Activated CD8-positive, alpha-beta memory T cell treated with anti-CD3 and anti-CD28 coated beads for 48 hours (primary cell): Measurements from ENCODE around the gene NR5A2.

Experiments used
- DNase-seq, 3 experiments: peaks; one replicate each; pipeline ENCODE4 v3.0.0-alpha.2; 2020; ENCODE audit warnings: low read depth in 2 of 3, low spot score in 2 of 3

NR5A2 gene

DNA sequence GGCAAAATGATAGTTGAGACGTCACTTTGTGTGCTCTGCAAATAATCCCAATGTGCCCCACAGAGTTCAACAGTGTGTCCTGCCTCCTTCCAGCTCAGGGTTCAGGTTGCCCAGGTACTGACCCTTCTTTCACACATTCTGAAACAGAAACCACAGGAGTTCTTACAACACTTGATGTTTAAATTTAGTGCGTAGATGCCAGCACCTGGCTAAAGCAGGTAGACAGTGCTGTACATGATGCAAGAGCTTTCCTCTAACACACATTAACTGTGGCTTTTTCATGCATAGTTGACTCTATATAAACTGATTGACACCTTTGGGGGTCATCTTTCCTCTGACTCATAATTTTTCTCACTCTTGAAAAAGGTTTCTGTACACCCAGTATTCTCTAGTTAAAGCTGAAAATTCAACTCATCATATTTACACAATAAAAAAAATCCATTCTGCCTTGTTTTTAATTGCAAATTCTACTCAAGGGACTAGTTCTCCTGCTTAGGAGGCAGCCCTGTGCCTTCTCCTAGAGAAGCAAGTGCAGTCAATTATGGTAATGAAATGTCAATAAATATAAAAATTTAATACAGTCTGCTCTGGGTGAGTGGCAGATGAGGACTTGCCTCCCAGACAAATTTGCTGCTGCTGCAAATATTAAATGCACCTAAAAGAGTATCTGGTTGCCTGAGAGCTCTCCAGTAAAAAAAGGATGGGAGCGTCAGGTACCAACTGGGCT, 91.4 kb downstream of the NR5A2 start:
- DNase-seq, result no peak

DNA sequence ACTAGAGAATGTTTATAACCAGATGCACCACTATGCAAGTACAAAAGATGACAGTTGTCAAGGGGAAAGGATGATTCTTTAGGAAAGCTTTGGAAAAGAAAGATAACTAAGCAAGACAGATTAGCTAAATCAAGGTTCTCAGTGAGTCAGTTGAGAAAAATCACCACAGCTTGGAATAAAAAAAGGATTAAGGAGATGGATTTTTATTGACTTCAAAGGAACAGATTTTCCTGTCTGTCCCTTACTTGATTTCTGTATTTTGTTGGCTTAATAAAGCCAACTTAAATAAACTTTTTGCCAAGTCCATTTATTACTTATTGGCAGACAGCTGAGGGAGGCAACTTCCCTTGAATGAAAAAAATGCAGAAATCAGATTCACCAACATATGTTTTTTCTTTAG, 93.9 kb downstream of the NR5A2 start:
- DNase-seq, result no peak

DNA sequence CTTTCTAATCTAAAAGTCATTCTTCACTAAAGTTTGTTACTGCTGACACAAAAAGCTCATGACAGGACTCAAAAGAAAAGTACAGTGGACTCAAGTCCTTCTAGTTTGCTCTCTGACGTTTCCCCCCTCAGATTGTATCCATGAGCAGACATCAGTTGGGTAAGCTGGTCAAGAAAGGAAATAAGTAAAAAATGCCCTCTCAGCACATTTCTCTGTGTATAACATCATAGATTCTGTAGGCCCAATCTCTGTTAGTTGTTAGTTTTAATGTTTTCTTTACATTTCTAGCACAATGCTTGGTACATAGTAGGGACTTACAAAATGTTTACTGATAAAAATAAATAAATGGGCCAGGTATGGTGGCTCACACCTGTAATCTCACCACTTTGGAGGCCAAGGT, 96.8 kb downstream of the NR5A2 start:
- no peak for DNase-seq

DNA sequence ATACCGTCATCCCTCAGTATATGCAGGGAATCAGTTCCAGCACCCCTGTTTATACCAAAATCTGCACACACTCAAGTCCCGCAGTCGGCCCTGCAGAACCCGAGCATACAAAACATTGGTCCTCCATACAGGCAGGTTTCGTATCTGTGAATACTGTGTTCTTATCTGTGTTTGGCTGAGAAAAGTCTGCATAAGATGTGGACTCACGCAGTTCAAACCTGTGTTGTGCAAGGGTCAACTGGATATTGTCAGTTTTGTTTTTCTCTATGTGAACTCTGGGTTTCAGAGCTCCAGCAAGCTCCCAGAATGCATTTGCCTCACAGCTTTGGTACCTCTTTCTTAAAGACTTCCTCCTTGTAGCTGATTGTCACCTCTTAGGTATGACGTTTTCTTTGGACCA, 100.6 kb downstream of the NR5A2 start:
- DNase-seq, result no peak

DNA sequence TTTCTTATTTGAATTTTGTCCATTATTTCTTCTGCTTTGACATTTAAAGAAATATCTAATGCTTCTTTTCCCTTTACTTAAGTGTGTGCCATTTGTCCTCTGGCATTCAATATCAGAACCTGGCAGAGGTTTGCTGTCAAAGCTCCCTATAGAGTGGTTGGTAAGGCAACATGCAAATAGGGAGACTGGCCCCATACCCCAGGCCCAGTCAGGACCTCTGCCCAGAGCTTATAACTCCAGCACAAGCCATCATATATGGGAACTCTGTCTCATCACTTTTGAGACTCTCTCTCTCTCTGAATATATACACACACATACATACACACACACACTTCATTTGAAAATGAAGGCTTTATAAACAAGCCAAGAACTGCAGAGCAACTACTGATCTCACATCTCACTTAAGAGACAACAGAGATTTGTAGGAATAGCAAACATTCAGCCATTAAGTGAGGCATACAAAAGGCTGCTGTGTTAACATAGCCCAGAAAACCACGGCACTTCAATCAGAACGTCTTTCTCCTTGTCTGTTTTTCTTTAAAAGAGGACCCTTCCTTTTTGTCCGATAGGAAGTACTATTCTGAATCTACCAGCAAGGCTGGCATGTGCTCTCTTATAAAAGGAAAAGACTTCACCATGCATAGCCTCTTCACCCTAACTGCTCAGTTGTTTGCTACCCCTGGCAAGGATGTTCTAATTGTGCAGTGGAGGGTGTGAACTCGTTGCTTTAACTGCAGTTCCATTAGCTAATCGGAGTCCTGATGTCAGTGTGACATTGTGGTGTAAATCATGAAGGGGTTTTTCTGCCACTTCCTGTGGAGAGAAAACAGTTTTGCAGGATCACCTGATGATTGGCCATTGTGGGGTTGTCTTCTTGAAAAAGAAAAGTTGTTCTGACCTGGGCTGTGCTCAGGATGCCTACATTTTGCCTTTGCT, 101.7 kb downstream of the NR5A2 start:
- no peak for DNase-seq

DNA sequence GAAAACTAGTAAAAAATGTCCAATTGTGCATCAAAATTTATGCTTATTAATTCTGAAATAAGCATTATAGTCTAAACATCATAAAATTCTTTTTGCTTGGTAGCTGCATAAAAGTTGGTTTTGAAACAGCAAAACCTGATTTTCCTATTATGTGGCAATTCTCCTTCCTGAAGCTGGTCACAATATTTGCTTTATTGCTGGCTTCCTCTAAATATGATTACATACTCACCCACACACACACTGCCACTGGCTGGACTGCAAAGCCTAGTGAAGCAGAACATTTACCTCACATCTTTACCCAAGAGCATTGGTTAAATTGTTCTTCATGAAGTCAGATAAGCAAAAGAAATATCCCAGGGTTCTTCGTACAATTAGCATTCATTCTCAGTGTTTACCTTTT, 103.0 kb downstream of the NR5A2 start:
- no peak for DNase-seq

DNA sequence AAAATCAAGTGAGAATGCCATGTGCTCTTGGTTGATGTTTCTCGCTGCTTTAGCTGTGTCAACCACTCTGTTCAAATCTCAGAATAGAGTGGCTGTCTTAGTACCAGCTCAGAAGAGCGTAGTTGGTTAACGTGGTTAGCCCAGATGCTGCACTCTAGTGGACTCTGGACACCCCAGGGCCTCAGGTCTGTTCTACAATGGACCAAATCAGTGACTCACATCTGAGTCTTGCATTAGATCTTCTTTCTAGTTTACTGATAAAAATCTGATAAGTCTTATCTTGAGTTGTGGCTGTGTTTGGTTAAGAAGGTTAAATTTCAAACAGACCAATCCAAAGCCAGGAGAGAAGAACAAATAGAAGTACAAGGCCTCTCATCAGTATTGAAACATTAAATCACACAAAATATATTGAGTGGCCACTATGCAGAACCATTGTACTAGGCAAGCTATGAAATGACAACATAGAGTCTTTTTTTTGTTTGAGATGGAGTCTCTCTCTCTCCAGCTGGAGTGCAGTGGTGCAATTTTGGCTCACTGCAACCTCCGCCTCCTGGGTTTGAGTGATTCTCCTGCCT, 104.1 kb downstream of the NR5A2 start:
- no peak for DNase-seq

DNA sequence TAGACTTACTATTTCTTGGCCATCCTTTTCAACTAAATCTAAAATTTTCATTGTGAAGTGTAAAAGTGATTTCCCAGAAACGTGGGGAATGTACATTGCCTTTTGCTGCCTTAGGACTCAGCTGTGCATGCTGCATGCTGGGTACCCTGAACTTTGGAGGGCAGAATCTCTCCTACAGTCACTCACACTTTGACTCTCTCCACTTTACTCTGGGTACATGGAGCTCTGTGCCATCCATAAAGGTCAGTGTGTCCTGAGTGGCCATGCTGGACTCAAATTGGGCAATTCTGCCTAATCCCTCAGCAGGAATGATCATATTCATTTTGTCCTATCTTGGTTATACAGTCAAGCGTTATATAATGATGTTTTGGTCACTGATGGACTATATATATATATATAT, 105.6 kb downstream of the NR5A2 start:
- DNase-seq, result no peak

DNA sequence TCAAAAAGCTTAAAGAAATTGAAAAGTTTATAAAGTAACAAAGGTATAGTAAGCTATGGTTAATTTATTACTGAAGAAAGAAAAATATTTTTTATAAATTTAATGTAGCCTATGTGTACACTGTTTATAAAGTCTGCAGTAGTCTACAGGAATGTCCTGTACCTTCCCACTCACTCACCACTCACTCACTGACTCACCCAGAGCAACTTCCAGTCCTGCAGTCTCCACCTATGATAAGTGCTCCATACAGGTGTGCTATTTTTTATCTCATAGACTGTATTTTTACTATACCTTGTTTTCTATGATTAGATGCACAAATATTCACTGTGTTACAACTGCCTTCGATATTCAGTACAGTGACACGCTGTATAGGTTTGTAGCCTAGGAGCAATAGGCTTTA, 106.6 kb downstream of the NR5A2 start:
- DNase-seq, result no peak

DNA sequence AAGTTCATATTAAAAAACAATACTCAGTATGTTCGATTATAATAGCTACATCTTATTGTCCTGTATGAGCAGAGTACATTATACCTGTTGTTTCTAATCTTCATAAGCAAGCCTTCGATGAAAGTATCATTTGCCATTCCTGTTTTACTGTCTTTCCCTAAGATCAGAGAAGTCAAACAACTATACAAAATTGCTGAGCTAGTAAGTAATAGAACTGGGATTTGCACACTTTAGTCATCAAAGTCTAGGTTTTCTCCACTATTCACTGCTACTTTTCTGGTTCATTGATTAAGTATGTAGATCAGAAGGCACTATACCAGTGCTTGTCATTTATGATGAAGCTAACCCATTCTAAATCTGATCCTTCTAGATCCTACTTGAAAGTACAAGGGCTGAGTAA, 108.9 kb downstream of the NR5A2 start:
- no peak for DNase-seq

DNA sequence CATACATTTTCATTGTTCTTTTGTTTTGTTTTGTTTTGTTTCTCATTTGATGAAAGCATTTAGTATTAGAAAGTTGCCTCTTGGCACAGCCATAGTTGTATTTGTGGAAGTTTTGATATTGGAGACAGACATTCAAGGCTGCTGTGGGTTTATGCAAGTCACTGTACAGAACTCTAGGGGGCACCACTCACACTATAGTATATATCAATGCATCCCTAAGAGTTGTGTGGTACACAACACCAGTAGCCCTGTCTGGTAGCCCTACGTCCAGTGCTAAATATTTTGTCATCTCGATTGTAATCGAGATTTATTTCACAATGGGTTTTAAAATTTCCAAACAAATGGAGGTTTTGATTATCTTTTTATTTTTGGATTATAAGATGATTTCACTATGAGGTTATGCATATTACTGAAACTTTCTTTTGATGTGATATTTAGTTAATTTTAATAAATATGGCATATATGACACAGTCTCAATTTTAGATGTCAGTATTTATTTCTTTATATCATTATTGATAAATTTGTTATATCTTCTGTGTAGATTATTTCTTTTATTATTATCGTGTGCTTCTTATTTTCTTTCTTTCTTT, 112.2 kb downstream of the NR5A2 start:
- no peak for DNase-seq

DNA sequence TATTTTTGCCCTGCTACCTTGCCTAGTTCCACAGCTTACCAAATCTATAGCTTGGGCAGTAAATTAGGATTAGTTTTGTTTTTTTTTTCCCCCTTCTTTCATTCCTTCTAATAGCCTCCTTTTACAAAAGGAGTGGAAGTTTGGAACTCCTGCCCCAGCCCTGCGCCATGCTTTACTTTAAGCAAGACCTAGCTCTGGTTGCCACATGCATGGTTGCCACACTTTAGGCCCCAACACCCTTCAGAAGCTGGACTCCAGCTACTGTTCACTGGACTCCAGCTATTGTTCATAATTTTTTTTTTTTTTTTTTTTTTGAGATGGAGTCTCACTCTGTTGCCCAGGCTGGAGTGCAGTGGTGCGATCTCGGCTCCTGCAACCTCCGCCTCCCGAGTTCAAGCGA, 115.8 kb downstream of the NR5A2 start:
- DNase-seq, result no peak

DNA sequence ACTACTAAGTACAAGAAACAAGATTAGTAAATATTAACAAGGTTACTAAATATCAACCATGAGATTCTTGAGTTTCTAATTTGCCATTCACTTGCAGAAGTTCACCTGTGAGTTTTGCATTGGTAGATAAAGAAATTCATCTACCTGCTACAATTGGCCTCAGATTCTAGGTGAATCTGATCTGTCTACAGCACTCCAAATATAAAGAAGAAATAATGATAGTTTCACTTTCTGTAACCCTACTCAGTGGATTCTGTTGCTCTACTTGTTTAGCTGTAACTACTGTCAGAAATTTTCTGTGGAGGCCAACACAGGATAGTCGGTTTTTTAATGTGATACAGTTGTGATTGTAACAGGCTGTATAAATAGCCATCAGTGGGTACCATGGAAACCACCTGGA, 118.6 kb downstream of the NR5A2 start:
- no peak for DNase-seq

DNA sequence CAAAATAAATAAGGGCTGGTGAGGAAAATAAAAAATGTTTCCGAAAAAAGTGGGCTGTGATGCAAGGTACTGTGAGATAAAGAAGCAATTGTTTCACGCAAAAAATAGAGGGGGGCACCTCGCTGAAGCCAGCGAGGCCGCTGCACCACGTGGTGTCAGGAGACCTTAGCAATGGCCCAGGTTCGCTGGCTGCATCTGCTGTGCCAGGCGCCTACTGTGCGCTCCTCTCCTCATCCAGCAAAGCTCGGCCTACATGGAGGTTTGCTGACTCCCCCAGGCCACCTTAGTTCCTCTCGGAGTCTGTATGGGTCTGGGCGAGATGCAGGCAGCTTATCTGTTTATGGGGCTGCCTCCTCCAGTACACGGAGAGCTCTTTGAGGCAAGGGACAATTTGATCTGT, 119.6 kb downstream of the NR5A2 start:
- DNase-seq, result no peak

DNA sequence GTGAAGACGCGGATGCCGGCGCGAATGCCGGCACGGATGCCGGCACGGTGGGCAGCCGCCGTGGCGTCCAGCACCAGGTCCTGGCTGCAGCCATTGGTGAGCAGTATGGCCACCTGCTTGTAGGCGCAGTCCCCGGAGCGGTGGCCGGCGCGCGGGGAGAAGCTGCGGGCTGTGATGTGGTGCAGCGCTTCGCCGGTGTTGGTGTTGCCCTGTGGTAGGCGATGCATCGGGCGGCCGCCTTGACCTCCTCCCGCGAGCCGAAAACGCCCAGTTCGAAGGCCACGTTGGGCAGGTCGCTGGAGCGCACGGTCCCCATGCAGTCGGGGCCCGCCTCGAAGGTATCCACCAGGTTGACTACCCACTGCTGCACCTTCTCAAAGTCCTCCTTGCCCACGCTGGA, 120.2 kb downstream of the NR5A2 start:
- DNase-seq, result no peak

DNA sequence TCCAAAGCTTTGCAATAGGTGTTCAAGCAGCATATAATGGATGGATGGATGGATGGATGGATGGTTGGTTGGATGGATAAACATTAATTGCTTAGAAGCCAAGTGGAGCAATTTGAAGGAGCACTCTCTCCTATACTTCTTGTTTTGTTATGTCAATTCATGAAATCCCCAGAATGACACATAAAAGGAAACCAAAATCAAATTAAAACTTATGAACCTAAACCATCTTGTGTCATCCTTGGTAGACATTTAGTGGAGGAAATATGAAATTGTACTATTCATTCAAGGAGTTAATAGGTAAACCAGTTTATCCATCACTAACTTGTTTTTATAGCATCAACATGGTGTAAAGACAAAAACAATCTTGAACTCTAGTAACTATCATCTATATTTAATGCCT, 122.5 kb downstream of the NR5A2 start:
- no peak for DNase-seq

DNA sequence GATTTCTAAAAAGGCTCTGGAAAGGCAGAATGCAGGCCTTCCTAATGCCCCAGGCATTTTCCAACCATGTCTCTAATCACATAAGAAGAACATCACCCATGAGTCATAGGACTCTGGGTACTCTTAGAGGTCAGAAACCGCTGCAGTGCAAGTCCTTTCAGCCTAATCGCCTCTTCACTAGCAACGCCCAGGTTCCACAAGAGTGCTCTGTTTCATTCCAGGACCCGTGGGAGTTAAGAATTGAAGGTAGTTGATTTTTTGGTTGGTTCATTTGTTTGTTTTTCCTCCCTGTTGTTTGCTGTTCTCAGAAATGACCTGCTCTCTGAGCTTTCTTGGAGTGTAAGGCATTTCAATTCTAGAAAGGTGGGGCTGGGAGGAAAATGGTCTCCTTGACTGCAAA, 123.2 kb downstream of the NR5A2 start:
- no peak for DNase-seq

DNA sequence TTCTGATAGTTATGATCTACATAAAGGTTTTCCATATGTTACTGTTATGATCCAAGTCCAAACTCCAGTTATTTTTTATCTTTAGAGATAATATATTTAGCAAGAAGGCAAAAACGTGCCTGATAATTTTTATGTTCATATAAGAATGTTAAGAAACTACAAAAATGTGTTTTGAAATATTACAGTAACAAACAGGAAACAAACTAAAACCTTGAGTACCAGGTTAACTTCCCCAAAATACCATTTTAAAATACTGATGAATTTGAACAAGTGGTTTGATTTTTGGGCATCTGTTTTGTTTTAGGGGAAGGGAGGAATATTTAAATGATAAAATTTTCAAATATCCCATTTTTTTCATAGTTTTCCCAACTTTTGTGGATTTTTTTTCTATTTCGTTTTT, 124.8 kb downstream of the NR5A2 start:
- DNase-seq, result no peak

DNA sequence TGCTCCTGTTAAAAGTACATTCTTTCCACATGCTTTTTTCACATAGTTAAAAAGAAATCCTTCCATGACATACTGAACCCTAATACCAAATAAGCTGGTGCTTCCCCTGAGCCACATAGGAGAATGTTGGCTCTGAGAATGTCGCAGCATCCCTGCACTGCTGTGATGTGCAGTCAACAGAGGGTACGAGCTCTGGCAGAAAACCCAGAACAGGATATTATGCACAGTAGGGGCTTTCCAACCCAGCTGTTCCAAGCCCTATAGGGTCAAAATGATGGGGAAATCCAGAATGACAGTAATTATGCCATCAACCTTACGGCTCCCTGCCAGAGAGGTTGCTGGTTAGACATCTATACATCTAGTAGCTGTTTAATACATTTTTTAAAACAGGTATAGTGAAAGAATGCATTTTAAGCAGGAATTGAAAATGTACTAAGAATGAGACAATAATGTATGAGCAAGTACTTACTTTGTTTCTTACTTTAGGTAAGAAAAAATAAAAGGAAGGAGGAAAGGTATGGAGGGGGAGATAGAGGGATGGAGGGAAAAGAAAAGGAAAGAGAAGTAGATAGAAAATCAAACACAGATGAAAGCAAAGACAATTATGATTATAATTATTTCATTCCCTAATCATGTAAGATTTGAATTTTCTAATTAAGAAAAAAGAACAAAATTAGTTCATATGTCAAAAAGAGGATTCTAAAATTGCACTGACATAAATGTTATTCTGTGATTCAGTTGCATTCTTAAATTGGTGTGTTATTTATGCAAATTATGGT, 126.0 kb downstream of the NR5A2 start:
- DNase-seq, result peak in 1 of 3 experiments; percentile 8

DNA sequence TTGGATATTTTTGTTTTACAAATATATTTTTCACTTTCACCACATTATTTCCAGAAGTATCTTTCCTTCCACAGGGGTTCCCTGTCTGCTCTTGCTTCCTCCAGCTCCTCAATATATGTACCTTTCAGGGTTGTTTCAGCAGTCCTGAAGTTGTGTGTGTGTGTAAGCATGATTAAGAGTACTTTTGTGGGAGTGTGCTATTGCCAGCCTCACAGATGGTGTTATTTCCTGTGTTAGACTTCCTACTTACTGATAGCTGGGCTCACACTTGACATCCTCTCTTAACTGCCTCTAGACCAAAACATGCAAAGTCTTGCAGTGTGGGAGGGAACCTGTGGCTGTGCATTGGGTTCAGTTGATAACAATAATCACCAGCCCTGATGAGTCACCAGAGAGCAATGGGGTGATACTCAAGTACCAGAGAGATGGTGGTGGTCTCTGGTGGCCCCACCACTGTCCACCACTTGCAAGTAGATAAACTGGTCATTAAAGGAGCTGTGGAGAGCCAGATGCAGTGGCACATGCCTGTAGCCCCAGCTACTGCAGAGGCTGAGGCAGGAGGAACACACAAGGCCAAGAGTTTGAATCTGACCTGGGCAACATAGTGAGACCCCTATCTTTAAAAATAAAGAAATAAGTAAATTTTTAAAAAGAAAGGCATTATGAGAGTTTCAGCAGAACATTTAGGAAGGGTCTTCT, 126.7 kb downstream of the NR5A2 start:
- DNase-seq, result peak in 1 of 3 experiments; percentile 13
